Measurements from ENCODE around the gene PRR22. TPM values are rescaled to one million over a fixed set of nuclear protein-coding genes. Genes with fewer than 3 reads are reported as not detected.

Gene PRR22
- total RNA-seq, 4 donors from 2014 or later: 1.6 to 3.5 TPM; not detected in 2

GRCh38 chr19:5775668-5776309, 8.8 kb downstream of the PRR22 start:
- H3K4me1 ChIP-seq: no peaks in the 10 kb centered on the region
- DNase-seq: no peak
- no peaks in the 10 kb centered on the region for H3K27me3 ChIP-seq
- H3K4me3 ChIP-seq: no peak overlapping the region
- intact Hi-C loops (cut with DNase I; ENCODE audit: low total_unique reads): no loop called here
- no peaks in the 10 kb centered on the region for H3K36me3 ChIP-seq
- no peak overlapping the region for H3K27ac ChIP-seq
- TF ChIP-seq CTCF (IDR thresholded peaks at IDR 0.05) (no peak), POLR2A (IDR thresholded peaks at IDR 0.05) (no peak)
- H3K9me3 ChIP-seq: no peaks in the 10 kb centered on the region

GRCh38 chr19:5774921-5775320, 9.6 kb downstream of the PRR22 start:
- Histone ChIP-seq H3K4me3 (no peak overlapping the region), H3K4me1 (no peaks in the 10 kb centered on the region), H3K27me3 (no peaks in the 10 kb centered on the region), H3K9me3 (no peaks in the 10 kb centered on the region), H3K27ac (no peak overlapping the region), H3K36me3 (no peaks in the 10 kb centered on the region)
- no peak for DNase-seq
- no peak for TF ChIP-seq CTCF (IDR thresholded peaks at IDR 0.05)
- no peak for TF ChIP-seq POLR2A (IDR thresholded peaks at IDR 0.05)
- intact Hi-C loops (cut with DNase I; ENCODE audit: low total_unique reads): no loop called here

GRCh38 chr19:5773276-5773675, 11.3 kb downstream of the PRR22 start:
- Histone ChIP-seq H3K4me1 (no peaks in the 10 kb centered on the region), H3K27me3 (no peaks in the 10 kb centered on the region), H3K36me3 (no peaks in the 10 kb centered on the region), H3K27ac (no peak overlapping the region), H3K4me3 (no peak overlapping the region), H3K9me3 (no peaks in the 10 kb centered on the region)
- TF ChIP-seq POLR2A (IDR thresholded peaks at IDR 0.05) (no peak), CTCF (IDR thresholded peaks at IDR 0.05) (no peak)
- DNase-seq: no peak
- intact Hi-C loops (cut with DNase I; ENCODE audit: low total_unique reads): no loop called here

- no peak for DNase-seq
- intact Hi-C loops (cut with DNase I; ENCODE audit: low total_unique reads): no loop called here
- Histone ChIP-seq H3K27me3 (no peaks in the 10 kb centered on the region), H3K27ac (no peak overlapping the region), H3K9me3 (no peaks in the 10 kb centered on the region), H3K4me3 (no peak overlapping the region), H3K4me1 (no peaks in the 10 kb centered on the region), H3K36me3 (no peaks in the 10 kb centered on the region)
- TF ChIP-seq CTCF (IDR thresholded peaks at IDR 0.05) (no peak), POLR2A (IDR thresholded peaks at IDR 0.05) (no peak)
These were observed 12.1 kb downstream of the PRR22 start for GRCh38 chr19:5772416-5772815.

- Histone ChIP-seq H3K4me1 (no peaks in the 10 kb centered on the region), H3K27ac (no peak overlapping the region), H3K27me3 (no peaks in the 10 kb centered on the region), H3K4me3 (no peak overlapping the region), H3K36me3 (no peaks in the 10 kb centered on the region), H3K9me3 (no peaks in the 10 kb centered on the region)
- TF ChIP-seq CTCF (IDR thresholded peaks at IDR 0.05): no peak
- no peak for TF ChIP-seq POLR2A (IDR thresholded peaks at IDR 0.05)
- intact Hi-C loops (cut with DNase I; ENCODE audit: low total_unique reads): no loop called here
- no peak for DNase-seq
These were observed 16.6 kb downstream of the PRR22 start for GRCh38 chr19:5767949-5768348.

All from uterus (tissue), 4 donors.